ENCODE data around the gene SPAG6. TPM values are rescaled to one million over a fixed set of nuclear protein-coding genes. Genes with fewer than 3 reads are reported as not detected.

SPAG6 gene
- total and polyA plus RNA-seq, 8 donors: 1.4 to 14.0 (median 7.4) TPM; not detected in 1

DNA sequence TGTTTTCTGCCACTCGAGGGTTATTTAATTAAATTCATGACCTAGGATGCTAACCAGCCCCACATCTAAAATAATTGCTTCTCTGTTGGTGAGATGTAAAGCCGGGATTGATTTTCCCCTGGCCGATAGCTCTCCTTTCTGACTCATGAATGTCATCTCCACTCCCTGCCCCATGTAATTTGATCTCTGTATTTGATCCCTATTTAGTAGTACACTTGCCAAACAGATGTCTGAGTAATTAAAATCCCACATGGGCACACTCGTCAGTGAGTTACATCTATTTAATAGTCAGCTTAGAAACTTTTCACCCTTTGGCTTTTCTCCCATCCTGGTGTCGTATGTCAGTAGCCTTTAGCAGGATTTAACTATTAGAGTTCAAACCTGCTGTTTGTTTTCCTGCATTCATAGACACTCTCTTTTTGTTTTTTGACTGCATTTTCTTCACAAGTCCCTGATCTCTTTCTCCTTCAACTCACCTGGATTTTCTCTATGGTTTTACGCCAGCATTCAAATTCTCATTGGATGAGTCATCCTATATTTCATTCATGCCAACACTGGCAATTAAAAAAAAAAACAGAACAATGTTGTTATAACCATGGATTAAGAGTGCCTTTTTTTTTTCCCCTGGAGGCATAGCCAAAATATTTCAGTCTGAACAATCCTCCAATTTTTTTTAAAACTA lies 82.7 kb downstream of the SPAG6 start:
- H3K4me1 ChIP-seq: no peaks in the 10 kb centered on the region
- DNase-seq: peak in 2 of 4 donors; percentile 35
- no peak overlapping the region for H3K27ac ChIP-seq
- H3K9me3 ChIP-seq: no peaks in the 10 kb centered on the region
- no peaks in the 10 kb centered on the region for H3K36me3 ChIP-seq
- TF ChIP-seq, protein P1, sequence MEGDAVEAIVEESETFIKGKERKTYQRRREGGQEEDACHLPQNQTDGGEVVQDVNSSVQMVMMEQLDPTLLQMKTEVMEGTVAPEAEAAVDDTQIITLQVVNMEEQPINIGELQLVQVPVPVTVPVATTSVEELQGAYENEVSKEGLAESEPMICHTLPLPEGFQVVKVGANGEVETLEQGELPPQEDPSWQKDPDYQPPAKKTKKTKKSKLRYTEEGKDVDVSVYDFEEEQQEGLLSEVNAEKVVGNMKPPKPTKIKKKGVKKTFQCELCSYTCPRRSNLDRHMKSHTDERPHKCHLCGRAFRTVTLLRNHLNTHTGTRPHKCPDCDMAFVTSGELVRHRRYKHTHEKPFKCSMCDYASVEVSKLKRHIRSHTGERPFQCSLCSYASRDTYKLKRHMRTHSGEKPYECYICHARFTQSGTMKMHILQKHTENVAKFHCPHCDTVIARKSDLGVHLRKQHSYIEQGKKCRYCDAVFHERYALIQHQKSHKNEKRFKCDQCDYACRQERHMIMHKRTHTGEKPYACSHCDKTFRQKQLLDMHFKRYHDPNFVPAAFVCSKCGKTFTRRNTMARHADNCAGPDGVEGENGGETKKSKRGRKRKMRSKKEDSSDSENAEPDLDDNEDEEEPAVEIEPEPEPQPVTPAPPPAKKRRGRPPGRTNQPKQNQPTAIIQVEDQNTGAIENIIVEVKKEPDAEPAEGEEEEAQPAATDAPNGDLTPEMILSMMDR (IDR thresholded peaks at IDR 0.05): no peak
- peaks cover 5 to 15% of the 10 kb centered on the region in 2 donors for H3K27me3 ChIP-seq
- intact Hi-C loops (cut with DNase I): no loop called here
- peak; percentile 69 for ATAC-seq
- no peak overlapping the region for H3K4me3 ChIP-seq

DNA sequence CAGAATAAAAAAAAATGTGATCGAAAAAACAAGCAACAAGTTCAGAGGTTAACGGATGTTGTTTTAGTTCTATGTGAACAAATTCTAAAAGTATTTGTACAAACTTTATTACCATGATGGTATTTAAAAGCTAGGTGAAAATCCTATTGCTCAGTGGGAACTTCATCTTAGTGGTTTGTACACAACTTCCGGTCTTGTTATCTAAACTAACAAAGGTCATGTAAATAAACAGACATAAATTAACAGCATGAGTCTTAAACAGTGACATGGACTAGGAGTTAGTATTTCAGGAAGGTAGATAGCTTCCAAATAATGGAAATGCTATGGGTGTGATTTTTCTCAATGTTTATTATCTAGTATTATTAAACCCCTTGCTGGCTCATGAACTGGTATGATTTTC lies 83.8 kb downstream of the SPAG6 start:
- H3K4me1 ChIP-seq: peaks cover 0 to 9% of the 10 kb centered on the region in 2 donors
- TF ChIP-seq, protein P1 (IDR thresholded peaks at IDR 0.05): no peak
- no peaks in the 10 kb centered on the region for H3K9me3 ChIP-seq
- no peaks in the 10 kb centered on the region for H3K36me3 ChIP-seq
- no peak overlapping the region for H3K27ac ChIP-seq
- DNase-seq (no peak), ATAC-seq (no peak)
- H3K4me3 ChIP-seq: no peak overlapping the region
- H3K27me3 ChIP-seq: peaks cover 5 to 15% of the 10 kb centered on the region in 2 donors
- intact Hi-C loops (cut with DNase I): no loop called here

DNA sequence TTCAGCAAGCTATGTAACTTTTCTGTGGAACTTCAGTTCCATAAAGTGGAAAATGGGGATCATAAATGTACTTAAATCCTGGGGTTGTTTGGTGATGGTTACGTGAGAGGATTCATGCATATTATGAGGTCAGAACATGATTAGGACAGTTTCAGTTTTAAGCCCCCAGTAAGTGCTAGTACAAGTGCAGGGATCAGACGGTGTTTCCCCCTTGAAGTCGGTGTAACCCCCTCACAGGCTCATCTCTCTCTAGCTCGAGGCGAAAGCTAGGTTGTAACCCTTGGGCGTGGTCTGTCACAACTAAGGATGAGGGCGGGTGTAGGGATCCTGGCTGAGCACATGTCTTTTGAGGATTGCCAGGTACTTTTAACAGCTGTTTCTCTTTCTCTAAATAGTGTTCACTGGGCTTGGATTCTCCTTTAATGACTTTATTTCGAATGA lies 84.7 kb downstream of the SPAG6 start:
- DNase-seq: no peak
- Histone ChIP-seq H3K9me3 (no peaks in the 10 kb centered on the region), H3K4me3 (no peak overlapping the region), H3K27me3 (peaks cover 5 to 15% of the 10 kb centered on the region in 2 donors), H3K36me3 (no peaks in the 10 kb centered on the region), H3K27ac (no peak overlapping the region), H3K4me1 (peaks cover 0 to 15% of the 10 kb centered on the region in 2 donors)
- no peak for ATAC-seq
- TF ChIP-seq, protein P1 (IDR thresholded peaks at IDR 0.05): no peak
- intact Hi-C loops (cut with DNase I): no loop called here

DNA sequence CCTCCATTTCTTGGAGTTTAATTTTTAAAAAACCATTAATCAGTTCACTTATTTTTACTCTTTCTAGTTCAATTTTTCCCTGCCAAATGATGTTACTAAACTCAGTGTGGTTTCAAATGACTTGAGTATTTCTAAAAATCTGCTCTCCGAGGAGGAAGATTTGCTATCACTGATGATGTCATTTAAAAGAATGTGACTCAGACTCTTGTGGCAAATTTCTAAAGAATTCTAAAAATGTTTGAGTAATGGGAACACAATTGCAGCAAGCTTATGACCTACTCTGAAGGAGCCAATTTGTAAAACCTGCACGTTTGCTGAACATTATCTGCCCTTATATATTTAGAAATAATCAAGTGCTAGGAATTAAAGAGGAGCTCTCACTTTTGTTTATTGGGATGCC lies 88.6 kb downstream of the SPAG6 start:
- H3K4me3 ChIP-seq: no peak overlapping the region
- H3K4me1 ChIP-seq: peaks cover 7 to 32% of the 10 kb centered on the region in 2 donors
- no peak for ATAC-seq
- H3K27me3 ChIP-seq: peaks cover 5 to 15% of the 10 kb centered on the region in 2 donors
- TF ChIP-seq, protein P1 (IDR thresholded peaks at IDR 0.05): no peak
- H3K36me3 ChIP-seq: no peaks in the 10 kb centered on the region
- no peaks in the 10 kb centered on the region for H3K9me3 ChIP-seq
- intact Hi-C loops (cut with DNase I): no loop called here
- H3K27ac ChIP-seq: no peak overlapping the region
- DNase-seq: no peak

DNA sequence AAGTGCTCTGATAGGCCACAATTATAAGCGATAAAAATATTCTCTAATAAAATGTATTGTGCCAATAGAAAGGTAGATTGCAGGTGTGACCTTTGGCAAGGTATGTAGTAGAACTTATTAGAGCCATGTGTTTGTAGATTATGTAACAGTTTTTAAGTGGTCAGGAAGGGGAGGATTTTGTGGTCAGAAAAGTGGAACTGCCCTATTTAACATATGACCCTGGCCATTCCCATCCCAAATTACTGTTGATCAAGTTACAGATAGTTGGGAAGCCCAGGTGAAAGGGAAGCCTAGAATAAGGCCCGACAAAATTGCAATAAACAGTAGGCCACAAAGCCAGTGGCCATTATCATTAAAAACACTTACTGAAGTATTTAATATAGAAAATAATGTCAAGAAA lies 89.2 kb downstream of the SPAG6 start:
- no peak overlapping the region for H3K27ac ChIP-seq
- H3K27me3 ChIP-seq: peaks cover 5 to 15% of the 10 kb centered on the region in 2 donors
- intact Hi-C loops (cut with DNase I): no loop called here

More for the DNA sequence above, 89.2 kb downstream of the SPAG6 start:
- TF ChIP-seq, protein P1 (IDR thresholded peaks at IDR 0.05): no peak
- DNase-seq (no peak), ATAC-seq (no peak)
- Histone ChIP-seq H3K36me3 (no peaks in the 10 kb centered on the region), H3K4me3 (no peak overlapping the region), H3K4me1 (peaks cover 7 to 32% of the 10 kb centered on the region in 2 donors), H3K9me3 (no peaks in the 10 kb centered on the region)
